GM13976 (cell line): Measurements from ENCODE around the gene RAPGEF1.

Experiments used
- DNase-seq: peaks from one replicate; pipeline ENCODE4 v3.0.0; 2012; ENCODE audit warnings: low spot score
- in situ Hi-C: fragments of 300-500 bp; cut with MboI; formaldehyde crosslinking; loops from one replicate; pipeline ENCODE4 v1.12.0; 2022; ENCODE audit warnings: low sequenced_read_pairs, mixed read lengths, inconsistent platforms; ENCODE audit not compliant: unreplicated experiment
- TF ChIP-seq, protein P1 (sequence below): IDR thresholded peaks from 2 replicates; pipeline ENCODE4 v1.5.1; 2012; ENCODE audit warnings: borderline replicate concordance, mild to moderate bottlenecking; ENCODE audit not compliant: insufficient read depth; ENCODE audit errors: extremely low read depth, missing control alignments, control extremely low read depth

Gene RAPGEF1

DNA sequence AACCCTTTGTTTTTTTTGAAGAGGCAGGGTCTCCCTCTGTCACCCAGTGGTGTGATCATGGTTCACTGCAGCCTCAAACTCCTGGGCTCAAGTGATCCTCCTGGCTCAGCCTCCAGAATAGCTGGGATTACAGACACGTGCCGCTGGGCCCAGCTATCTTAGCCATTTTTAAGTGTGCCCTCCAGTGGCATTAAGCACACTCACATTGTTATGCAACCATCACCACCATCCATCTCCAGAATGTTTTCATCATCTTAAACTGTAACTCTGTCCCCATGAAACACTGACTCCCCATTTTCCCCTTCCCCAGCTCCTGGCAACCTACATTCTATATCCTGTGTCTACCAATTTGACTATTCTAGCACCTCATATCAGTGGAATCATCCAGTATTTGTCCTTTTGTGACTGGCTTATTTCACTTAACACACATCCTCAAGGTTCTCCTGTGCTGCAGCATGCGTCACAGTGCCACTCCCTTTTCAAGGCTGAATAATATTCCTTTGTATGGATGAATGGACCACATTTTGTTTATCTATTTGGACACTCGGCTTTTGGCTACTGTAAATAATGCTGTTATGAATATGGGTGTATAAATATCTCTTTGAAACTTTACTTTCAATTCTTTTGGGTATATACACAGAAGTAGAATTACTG is 12.5 kb upstream of the RAPGEF1 start:
- DNase-seq = no peak
- TF ChIP-seq, protein P1, sequence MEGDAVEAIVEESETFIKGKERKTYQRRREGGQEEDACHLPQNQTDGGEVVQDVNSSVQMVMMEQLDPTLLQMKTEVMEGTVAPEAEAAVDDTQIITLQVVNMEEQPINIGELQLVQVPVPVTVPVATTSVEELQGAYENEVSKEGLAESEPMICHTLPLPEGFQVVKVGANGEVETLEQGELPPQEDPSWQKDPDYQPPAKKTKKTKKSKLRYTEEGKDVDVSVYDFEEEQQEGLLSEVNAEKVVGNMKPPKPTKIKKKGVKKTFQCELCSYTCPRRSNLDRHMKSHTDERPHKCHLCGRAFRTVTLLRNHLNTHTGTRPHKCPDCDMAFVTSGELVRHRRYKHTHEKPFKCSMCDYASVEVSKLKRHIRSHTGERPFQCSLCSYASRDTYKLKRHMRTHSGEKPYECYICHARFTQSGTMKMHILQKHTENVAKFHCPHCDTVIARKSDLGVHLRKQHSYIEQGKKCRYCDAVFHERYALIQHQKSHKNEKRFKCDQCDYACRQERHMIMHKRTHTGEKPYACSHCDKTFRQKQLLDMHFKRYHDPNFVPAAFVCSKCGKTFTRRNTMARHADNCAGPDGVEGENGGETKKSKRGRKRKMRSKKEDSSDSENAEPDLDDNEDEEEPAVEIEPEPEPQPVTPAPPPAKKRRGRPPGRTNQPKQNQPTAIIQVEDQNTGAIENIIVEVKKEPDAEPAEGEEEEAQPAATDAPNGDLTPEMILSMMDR = no peak
- in situ Hi-C loops = no loop called here

GRCh38 chr9:131748411-131748955 is 8.6 kb upstream of the RAPGEF1 start:
- no peak for DNase-seq
- in situ Hi-C loops = loop anchor here (10.0 kb wide), 1 partner anchor 374 kb away; no protein-coding TSS in a partner anchor
- TF ChIP-seq, protein P1 = no peak

DNA sequence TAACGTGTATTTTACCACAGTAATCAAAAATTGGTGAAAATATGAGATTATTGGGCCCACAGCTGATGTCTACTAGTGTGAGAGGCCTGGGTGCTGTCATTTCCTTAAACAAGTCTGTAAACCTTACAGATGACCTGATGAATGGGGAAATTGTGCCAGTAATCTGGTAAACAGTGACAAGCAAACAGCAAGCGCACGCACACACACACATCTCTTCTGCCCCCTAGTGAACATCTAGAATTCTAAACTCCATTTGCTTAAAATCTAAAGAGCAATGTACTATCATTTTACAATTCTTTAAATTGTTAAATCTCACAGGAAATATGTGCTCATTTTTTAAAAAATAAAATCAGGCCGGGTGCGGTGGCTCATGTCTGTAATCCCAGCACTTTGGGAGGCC is 7.5 kb upstream of the RAPGEF1 start:
- DNase-seq = no peak
- in situ Hi-C loops = loop anchor here (10.0 kb wide), 1 partner anchor 373 kb away; no protein-coding TSS in a partner anchor
- TF ChIP-seq, protein P1 = peak; percentile 46

- TF ChIP-seq, protein P1 = no peak
- no peak for DNase-seq
- in situ Hi-C loops = loop anchor here (10.0 kb wide), 1 partner anchor 371 kb away; no protein-coding TSS in a partner anchor
Measured at GRCh38 chr9:131745610-131746009, 5.7 kb upstream of the RAPGEF1 start.

GRCh38 chr9:131744720-131745201 is 4.9 kb upstream of the RAPGEF1 start:
- in situ Hi-C loops = loop anchor here (5.0 to 10.0 kb wide), 2 partner anchors 152 to 370 kb away; no protein-coding TSS in a partner anchor
- TF ChIP-seq, protein P1 = no peak
- no peak for DNase-seq

- DNase-seq = no peak
- TF ChIP-seq, protein P1 = no peak
- in situ Hi-C loops = loop anchor here (5.0 to 10.0 kb wide), 2 partner anchors 152 to 369 kb away; no protein-coding TSS in a partner anchor
Measured at GRCh38 chr9:131744171-131744719, 4.4 kb upstream of the RAPGEF1 start.
